WTC11 (cell line): ENCODE measurements around the gene NXT1.
A peak's percentile ranks its signal among the peaks of the same experiment; 100 is the strongest.

ENCODE experiments used
- CREB1 ChIP-seq: sonication (generic); formaldehyde crosslinking; IDR thresholded peaks from 2 replicates; pipeline ENCODE4 v1.8.0; 2023; ENCODE audit warnings: mild to moderate bottlenecking, missing genetic modification reagents
- ELF4 ChIP-seq: sonication (generic); formaldehyde crosslinking; IDR thresholded peaks from 2 replicates; pipeline ENCODE4 v1.8.1; 2022; ENCODE audit warnings: low read depth, mild to moderate bottlenecking, moderate library complexity, missing genetic modification reagents
- EMX1 ChIP-seq: fragments of 250-450 bp; sonication (Bioruptor Pico); IDR thresholded peaks from 2 replicates; pipeline ENCODE4 v1.8.0; 2021; ENCODE audit warnings: mild to moderate bottlenecking
- TF ChIP-seq, protein P1 (sequence below): fragments of 200-600 bp; IDR thresholded peaks from 2 replicates; pipeline ENCODE4 v1.8.0; 2022; ENCODE audit warnings: antibody characterized with exemption
- TF ChIP-seq, protein P2 (sequence below): sonication (generic); formaldehyde crosslinking; conservative IDR thresholded peaks from 2 replicates; pipeline ENCODE4 v1.8.1; 2023; ENCODE audit warnings: mild to moderate bottlenecking, low read depth, missing genetic modification reagents, moderate library complexity

DNA sequence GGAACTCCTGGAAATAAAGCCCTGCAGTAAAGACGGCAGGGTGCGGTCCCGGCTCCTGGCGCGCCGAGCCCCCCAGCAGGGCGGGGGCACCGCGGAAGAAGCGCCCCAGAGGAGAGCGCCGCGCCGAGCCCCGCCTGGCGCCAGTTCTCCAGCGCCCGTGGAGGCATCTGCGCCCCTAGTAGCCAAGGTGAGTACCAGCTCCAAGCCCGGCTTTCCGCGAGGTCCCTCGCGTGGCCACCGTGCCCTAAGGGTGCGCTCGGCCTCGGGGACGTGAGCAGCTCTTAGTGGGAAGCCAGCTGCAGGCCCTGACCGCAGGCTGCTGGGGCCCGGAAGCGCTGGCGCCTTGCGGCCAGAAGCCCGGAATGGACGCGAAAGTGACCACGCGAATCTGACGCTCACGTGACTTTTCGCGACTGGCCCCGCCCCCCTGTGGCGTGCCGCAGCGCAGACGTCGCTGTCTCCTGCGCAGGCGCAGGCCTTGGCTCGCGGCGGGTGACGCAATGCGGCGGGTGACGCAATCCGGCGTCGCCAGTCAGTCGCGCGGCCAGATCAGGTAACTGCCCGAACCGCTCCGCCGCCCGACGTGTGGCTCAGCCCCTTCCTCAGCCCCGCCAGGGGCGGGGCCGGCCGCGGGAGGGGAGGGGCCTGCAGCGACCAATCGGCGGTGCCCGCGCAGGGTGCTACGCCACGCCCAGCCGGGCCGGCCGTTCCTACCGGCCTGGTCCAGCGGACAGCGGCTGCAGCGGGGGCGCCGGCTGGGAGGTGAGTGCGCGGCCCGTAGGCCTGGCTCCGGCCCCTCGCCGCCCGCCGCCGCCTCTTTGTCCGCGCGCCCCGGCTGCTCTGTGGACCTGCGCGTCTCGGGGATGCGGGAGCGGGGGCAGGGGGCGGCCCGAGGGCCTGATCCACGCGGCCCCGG lies 11.1 kb downstream of the NXT1 start, which contains the start of gene GZF1:
- TF ChIP-seq CREB1 (peak; percentile 79), EMX1 (CRISPR knock-in tag) (no peak), ELF4 (0 out of 2 replicates have a peak, but pooled peaks have one; percentile 75)
- TF ChIP-seq, protein P1, sequence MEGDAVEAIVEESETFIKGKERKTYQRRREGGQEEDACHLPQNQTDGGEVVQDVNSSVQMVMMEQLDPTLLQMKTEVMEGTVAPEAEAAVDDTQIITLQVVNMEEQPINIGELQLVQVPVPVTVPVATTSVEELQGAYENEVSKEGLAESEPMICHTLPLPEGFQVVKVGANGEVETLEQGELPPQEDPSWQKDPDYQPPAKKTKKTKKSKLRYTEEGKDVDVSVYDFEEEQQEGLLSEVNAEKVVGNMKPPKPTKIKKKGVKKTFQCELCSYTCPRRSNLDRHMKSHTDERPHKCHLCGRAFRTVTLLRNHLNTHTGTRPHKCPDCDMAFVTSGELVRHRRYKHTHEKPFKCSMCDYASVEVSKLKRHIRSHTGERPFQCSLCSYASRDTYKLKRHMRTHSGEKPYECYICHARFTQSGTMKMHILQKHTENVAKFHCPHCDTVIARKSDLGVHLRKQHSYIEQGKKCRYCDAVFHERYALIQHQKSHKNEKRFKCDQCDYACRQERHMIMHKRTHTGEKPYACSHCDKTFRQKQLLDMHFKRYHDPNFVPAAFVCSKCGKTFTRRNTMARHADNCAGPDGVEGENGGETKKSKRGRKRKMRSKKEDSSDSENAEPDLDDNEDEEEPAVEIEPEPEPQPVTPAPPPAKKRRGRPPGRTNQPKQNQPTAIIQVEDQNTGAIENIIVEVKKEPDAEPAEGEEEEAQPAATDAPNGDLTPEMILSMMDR, result no peak
- TF ChIP-seq, protein P2, sequence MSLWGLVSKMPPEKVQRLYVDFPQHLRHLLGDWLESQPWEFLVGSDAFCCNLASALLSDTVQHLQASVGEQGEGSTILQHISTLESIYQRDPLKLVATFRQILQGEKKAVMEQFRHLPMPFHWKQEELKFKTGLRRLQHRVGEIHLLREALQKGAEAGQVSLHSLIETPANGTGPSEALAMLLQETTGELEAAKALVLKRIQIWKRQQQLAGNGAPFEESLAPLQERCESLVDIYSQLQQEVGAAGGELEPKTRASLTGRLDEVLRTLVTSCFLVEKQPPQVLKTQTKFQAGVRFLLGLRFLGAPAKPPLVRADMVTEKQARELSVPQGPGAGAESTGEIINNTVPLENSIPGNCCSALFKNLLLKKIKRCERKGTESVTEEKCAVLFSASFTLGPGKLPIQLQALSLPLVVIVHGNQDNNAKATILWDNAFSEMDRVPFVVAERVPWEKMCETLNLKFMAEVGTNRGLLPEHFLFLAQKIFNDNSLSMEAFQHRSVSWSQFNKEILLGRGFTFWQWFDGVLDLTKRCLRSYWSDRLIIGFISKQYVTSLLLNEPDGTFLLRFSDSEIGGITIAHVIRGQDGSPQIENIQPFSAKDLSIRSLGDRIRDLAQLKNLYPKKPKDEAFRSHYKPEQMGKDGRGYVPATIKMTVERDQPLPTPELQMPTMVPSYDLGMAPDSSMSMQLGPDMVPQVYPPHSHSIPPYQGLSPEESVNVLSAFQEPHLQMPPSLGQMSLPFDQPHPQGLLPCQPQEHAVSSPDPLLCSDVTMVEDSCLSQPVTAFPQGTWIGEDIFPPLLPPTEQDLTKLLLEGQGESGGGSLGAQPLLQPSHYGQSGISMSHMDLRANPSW (CRISPR knock-in tag), result no peak
